Transverse colon (tissue), 4 donors: ENCODE results near the gene LAMA3.

ENCODE experiments used
- EP300 ChIP-seq: sonication (generic); formaldehyde crosslinking; IDR thresholded peaks from one replicate; pipeline ENCODE4 v1.6.1; 2017; ENCODE audit warnings: antibody characterized with exemption, low read depth
- POLR2A ChIP-seq: fragments of 450-650 bp; IDR thresholded peaks from one replicate; pipeline ENCODE4 v1.6.1; 2016; ENCODE audit warnings: antibody characterized with exemption, mild to moderate bottlenecking, moderate library complexity
- POLR2AphosphoS5 ChIP-seq, 3 donors: sonication (generic); formaldehyde crosslinking; IDR thresholded peaks; one replicate each; pipeline ENCODE4 v1.6.1; 2016; ENCODE audit warnings: antibody characterized with exemption in 3 of 3
- TF ChIP-seq, protein P1 (sequence below), 5 experiments: fragments of 200-600 bp in 3 of 5; fragments of 450-650 bp in 2 of 5; sonication (generic) in 3 of 5; IDR thresholded peaks; 1 replicate in 2 of 5; 2 replicates in 3 of 5; pipeline ENCODE4 v1.5.1; 2016 to 2017; ENCODE audit warnings: antibody characterized with exemption in 5 of 5, inconsistent platforms in 3 of 5, mild to moderate bottlenecking in 2 of 5, moderate library complexity in 1 of 5

DNA sequence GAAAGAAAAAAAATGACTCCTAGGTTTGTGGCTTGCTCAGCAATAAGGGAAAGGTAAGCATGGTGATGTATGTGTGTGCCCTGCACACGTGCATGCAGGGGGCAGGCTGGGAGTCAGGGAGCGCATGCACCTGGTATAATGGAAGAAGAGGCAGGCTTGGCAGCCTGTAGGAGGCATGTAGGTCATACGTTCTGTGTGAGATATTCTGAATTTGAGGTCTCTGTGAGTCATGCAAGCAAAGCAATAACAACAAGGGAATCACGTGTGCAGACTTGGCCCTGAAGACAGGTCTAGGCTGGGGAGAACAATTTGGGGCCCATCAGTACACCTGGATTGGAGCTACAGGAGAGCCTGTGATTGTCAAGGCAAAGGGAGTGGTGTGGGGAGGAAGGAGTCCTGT, 230.8 kb downstream of the LAMA3 start:
- TF ChIP-seq POLR2A (no peak), EP300 (no peak), POLR2AphosphoS5 (IDR thresholded peaks at IDR 0.05) (no peak)
- TF ChIP-seq, protein P1, sequence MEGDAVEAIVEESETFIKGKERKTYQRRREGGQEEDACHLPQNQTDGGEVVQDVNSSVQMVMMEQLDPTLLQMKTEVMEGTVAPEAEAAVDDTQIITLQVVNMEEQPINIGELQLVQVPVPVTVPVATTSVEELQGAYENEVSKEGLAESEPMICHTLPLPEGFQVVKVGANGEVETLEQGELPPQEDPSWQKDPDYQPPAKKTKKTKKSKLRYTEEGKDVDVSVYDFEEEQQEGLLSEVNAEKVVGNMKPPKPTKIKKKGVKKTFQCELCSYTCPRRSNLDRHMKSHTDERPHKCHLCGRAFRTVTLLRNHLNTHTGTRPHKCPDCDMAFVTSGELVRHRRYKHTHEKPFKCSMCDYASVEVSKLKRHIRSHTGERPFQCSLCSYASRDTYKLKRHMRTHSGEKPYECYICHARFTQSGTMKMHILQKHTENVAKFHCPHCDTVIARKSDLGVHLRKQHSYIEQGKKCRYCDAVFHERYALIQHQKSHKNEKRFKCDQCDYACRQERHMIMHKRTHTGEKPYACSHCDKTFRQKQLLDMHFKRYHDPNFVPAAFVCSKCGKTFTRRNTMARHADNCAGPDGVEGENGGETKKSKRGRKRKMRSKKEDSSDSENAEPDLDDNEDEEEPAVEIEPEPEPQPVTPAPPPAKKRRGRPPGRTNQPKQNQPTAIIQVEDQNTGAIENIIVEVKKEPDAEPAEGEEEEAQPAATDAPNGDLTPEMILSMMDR (IDR thresholded peaks at IDR 0.05) = no peak
